HEK293T (cell line): ENCODE results near the gene LAPTM4A.

Experiments used
- FOXA1 ChIP-seq: fragments of 450-650 bp; IDR thresholded peaks from 2 replicates; pipeline ENCODE4 v1.6.1; 2016; ENCODE audit warnings: mild to moderate bottlenecking
- FOXM1 ChIP-seq: fragments of 450-650 bp; IDR thresholded peaks from 2 replicates; pipeline ENCODE4 v1.6.1; 2017; ENCODE audit warnings: mild to moderate bottlenecking, borderline replicate concordance
- NFRKB ChIP-seq: fragments of 450-650 bp; IDR thresholded peaks from 2 replicates; pipeline ENCODE4 v1.6.1; 2016; ENCODE audit warnings: mild to moderate bottlenecking, moderate library complexity
- SUZ12 ChIP-seq: fragments of 450-650 bp; IDR thresholded peaks from 2 replicates; pipeline ENCODE4 v1.6.1; 2016; ENCODE audit warnings: mild to moderate bottlenecking

- TF ChIP-seq NFRKB (no peak), SUZ12 (no peak), FOXM1 (no peak), FOXA1 (no peak)
These were observed 29.9 kb downstream of the LAPTM4A start for GRCh38 chr2:20021405-20022009.
